GM21619 (cell line): ENCODE results near the gene GABARAP.

ENCODE experiments used
- ATAC-seq: cut with Tn5 transposase; IDR thresholded peaks from one replicate; pipeline ENCODE4 v1.9.1; 2021; ENCODE audit not compliant: unreplicated experiment

Gene GABARAP

DNA sequence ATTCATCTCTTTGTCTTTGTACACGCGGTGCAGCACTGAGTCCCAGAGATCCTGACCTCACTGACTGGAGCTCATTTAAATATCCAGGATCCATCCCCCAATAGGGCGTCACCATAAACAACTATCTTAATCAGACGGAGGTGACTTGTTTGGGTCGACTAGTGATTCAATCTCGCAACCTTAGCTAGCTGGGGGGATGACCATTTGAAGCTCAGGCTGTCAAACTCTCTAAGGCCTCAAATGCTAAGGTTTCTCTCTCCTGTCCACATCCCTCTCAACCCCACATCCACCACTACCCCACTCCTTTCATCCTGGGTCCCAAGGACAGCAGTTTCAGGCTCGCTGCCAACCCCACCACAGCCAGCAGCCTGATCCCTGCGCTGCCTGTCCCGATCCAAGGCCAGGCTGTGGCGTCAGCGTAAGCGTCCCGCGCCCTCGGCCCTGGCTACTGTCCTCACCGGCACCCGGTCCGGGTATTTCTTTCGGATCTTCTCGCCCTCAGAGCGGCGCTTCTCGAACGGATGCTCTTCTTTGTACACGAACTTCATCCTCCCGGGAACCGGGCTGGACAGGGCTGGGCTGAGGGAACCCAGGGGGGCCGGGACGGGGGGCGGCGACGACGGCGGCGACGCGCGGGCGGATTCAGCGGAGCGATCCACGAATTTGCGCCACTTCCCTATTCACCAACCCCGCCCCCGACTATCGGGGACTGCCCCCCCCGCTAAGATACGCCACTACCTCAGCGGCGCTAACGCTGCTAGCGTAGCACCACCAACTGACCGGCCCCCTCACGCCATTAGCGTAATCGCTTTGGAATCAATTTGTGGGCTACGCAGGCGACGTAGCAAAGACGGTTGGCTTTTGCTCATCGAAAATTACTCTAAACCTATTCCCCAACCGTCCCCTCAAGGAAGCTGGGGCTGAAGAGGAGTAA, at the start of gene GABARAP:
Gene GABARAP, minus strand, starts transcription at position 667 of the 934 bp plus-strand sequence. Its CDS starts 119 bp downstream, at position 548.
- peak; percentile 29 for ATAC-seq

DNA sequence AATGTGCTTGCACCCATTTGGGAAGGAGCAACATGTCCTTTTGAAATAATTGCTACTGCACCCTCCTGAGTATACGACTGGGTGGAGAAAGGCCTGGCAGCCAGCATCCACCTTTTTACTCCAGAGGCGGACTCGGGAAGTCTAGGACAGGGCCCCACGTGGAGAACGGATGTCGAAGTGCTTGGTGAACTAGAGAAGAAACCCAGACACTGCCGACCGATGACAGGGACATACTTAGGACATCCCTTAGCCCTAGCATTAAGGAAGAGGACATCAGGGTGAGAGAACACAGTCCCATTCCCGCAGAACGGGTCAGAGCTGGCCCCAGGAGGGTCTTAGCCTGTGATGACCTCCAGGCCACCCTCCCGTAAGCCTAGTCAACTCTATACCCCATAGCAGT, 48.4 kb upstream of the GABARAP start:
- ATAC-seq = no peak

DNA sequence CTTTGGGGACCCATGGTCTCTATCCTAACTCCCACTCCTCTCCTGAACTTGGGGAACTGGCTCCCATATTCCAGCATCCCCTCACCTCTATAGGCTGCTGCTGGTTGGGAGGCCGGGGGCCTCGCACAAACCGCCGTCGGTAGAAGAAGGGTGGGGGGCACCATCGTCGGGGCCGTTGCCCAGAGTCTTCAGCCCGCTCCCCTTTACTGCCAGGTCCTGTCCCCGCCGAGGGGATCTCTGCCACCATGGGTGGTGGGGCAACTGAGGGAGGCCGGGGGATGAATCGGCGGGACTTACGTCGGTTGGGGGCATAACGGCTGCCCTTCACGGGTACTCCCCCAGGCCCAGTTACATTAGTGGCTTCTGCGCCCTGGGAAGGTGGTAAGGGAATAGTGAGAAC, 47.9 kb upstream of the GABARAP start:
- no peak for ATAC-seq

DNA sequence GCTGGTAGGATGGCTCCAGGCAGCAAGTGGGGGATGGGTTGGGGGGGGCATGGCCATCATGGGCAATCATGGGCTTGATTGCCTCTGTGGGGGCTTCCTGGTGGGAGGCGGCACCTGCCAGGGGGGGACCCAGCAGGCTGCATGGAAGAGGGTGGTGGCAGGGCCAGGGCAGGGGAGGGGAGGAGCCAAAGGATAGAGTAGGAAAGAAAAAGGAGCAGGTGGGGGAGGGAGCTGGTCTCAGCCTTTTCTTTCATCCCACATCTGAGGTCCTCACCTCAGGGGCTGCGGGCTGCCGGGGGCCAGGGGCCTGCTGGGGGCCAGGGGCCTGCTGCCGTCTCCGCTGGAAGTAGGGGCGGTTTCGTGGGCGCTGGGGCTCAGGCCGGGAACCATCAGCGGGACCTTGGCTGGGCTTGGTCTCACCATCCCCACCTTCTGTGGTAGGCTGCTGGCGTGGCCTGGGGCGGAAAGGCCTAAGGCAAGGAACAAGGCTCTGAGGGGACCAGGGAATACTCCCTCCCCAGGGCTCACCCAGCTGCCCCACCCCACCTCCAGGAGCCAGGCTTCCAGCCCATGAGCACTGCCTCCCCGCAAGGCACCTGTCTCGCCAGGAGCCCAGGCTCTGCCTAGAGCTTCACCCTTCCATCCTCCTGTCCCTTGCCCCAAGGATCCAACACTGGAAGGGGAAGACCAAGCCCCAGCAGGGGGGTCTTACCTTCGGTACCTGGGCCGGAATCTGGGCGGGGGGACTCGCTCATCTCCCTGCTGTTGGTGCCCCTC, 47.2 kb upstream of the GABARAP start:
- no peak for ATAC-seq

DNA sequence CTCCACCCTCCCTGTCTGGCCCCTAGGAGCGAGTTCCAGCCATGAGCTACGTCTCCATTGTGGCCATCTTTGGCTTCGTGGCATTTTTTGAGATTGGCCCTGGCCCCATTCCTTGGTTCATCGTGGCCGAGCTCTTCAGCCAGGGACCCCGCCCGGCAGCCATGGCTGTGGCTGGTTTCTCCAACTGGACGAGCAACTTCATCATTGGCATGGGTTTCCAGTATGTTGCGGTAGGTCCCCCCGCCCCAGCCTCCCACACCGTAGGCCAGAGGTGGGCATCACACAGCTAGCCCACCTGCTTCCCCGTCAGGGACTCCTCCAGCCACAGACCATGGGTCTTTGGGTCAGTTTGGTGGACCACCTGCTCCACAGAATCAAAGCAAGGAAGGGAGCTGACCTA, 43.4 kb upstream of the GABARAP start:
- ATAC-seq = no peak

DNA sequence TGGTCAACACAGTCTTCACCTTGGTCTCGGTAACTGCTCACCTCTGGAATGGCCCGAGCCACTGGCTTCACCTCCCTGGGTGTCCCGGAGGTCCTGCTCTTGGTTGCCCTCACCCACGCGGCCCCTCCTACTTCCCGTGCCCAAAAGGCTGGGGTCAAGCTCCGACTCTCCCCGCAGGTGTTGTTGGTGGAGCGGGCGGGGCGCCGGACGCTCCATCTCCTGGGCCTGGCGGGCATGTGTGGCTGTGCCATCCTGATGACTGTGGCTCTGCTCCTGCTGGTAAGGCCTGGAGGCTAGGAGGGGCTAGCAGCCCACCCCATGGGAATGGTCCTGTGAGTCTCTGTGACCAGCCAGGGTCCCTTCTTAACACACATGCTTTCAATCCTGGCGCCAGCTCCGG, 42.7 kb upstream of the GABARAP start:
- ATAC-seq = no peak

DNA sequence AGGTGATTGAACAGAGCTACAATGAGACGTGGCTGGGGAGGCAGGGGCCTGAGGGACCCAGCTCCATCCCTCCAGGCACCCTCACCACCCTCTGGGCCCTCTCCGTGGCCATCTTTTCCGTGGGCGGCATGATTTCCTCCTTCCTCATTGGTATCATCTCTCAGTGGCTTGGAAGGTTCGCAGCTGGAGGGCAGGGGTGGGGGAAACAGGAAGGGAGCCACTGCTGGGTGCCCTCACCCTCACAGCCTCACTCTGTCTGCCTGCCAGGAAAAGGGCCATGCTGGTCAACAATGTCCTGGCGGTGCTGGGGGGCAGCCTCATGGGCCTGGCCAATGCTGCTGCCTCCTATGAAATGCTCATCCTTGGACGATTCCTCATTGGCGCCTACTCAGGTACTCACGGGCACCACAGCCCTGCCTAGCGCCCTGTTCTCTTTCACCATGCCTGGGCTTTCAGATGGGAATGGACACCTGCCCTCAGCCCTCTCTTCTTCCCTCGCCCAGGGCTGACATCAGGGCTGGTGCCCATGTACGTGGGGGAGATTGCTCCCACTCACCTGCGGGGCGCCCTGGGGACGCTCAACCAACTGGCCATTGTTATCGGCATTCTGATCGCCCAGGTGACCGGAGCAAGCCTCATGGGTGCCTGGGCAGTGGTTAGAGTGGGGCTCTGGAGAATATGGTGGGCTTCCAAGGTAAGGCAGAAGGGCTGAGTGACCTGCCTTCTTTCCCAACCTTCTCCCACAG, 41.4 kb upstream of the GABARAP start:
- no peak for ATAC-seq

DNA sequence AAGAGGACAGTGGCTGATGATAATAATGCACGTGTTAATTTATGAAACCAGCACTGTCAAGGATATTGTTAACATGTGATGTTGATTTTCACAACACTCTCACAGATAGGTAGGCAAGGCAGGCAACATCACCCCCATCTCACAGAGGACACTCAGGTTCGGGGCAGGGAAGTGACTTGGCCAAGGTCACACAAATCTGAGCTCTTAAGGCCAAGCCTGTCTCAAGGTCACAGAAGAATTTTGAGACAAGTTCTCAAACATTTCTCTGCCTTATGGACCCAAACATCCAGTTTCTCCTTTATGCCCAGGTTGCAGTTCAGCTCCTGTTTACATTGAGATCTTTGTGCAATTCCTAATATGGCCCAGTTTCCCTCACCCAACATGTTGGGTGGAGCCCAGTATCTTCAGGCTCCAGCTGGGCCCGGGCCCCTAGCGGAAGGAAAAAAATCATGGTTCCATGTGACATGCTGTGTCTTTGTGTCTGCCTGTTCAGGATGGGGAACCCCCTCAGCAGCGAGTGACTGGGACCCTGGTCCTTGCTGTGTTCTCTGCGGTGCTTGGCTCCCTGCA, 40.6 kb upstream of the GABARAP start:
- ATAC-seq = no peak

DNA sequence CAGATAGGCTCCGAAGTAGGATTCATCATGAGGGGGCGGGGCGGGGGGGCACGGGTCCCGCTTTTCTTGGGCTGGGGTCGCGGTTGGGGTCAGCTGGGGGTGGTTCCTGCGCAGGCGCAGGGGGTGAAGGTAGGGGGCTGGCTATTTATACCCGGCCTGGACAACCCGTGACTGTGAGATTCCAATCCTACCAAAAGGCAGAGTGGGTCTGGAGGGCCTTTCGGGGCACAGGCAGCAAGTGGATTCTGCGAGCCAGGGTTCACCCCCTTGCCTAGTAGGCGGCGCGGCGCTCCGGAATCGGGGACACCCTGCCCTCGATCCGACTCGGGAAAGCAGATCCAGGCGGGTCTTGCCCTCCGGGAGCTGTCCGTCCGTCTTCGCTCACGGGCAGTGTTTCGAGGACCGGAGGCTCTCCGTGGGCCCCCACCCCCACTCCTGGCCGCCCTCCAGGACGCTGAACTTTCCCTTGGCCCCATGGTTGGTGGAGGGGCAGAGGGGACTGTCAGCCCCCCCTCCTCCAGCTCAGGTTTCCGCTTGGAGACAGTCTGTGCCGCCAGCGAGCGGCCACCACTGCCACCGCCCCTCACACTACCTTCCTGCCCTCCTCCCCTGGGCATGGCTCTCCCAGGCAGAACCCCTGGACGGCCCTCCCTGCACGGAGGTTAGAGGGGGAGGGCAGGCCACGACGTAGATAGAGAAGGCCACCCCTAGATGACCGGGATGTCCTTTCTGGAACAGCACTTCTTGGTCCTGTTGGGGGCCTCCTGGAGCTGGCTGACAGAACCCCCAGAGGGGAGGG, 39.9 kb upstream of the GABARAP start:
- no peak for ATAC-seq

DNA sequence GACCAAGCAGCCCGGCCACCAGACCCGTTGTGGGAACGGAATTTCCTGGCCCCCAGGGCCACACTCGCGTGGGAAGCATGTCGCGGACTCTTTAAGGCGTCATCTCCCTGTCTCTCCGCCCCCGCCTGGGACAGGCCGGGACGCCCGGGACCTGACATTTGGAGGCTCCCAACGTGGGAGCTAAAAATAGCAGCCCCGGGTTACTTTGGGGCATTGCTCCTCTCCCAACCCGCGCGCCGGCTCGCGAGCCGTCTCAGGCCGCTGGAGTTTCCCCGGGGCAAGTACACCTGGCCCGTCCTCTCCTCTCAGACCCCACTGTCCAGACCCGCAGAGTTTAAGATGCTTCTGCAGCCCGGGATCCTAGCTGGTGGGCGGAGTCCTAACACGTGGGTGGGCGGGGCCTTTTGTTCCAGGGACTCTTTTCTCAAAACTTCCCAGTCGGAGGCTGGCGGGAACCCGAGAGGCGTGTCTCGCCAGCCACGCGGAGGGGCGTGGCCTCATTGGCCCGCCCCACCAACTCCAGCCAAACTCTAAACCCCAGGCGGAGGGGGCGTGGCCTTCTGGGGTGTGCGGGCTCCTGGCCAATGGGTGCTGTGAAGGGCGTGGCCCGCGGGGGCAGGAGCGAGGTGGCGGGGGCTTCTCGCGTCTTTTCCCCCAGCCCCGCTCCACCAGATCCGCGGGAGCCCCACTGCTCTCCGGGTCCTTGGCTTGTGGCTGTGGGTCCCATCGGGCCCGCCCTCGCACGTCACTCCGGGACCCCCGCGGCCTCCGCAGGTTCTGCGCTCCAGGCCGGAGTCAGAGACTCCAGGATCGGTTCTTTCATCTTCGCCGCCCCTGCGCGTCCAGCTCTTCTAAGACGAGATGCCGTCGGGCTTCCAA, 39.1 kb upstream of the GABARAP start, which contains the start of gene SLC2A4:
Gene SLC2A4, plus strand, starts transcription at position 645 of the 879 bp plus-strand sequence. Its CDS starts 217 bp downstream, at position 862.
- ATAC-seq = no peak

DNA sequence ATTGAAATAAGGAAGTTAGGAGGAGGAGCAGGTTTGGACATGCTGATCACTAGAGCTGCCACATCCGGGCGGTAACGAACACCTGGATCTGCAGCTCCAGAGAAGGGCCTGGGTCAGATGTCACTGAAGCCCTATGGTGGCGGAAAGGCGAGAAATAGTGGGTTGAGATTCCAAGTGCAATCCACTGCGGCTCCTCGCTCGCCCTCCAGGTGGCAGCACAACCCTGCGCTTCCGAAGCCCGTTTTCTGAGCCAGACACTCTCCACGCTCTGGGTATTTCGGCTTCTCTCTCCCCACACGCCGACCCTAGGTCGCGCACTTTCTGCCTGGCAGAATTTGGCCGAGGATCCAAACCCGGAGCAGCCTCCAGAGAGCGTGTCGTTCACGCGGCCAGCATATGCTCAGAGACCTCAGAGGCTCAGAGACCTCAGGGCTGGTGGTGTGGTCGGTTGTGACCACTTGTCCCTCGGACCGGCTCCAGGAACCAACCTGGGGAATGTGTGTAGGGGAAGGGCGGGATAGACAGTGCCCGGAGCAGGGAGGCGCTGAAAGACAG, 38.3 kb upstream of the GABARAP start:
- peak; percentile 65 for ATAC-seq

DNA sequence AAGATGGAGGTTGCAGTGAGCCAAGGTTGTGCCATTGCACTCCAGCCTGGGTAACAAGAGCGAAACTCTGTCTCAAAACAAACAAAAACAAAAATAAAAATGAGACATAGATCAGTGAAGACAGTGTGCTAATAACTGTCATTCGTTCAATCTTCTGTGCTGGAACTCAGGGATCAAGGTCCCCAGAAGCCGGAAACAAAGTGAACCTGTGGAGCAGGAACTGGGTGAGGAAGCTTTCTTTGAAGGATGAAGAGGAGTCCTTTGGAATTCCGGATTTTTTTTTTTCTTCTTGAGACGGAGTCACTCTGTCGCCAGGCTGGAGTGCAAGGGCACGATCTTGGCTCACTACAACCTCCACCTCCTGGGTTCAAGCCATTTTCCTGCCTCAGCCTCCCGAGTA, 37.2 kb upstream of the GABARAP start:
- ATAC-seq = no peak

DNA sequence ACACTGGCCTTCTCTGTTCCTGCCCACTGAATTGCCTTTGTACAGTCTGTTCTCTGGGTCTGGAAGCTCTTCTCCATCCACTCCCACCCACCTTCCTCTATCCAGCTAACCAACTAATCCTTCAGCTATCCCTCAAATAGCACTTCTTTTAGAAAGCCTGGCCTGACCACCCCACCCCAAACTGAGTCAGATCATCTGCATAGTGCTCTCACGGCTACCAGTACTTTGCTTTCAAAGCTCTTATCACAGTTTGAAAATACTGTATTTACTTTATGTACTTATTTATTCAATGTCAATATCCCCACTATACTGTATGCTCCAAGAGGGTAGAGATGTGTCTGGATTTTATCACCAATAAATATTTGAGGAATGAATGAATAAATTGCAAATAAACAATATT, 24.5 kb upstream of the GABARAP start:
- ATAC-seq = no peak

DNA sequence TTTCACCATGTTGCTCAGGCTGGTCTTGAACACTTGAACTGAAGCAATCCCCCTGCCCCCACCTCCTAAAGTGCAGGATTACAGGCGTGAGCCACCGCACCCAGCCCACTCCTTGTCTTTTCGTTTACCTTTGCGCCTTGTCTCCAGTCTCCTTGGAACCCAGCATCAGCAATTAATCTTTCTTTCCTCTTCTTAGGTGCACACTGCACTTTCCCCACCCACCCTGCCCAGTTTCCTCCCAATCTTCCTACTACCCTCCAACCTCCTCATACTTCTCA, 21.5 kb upstream of the GABARAP start:
- ATAC-seq = no peak

DNA sequence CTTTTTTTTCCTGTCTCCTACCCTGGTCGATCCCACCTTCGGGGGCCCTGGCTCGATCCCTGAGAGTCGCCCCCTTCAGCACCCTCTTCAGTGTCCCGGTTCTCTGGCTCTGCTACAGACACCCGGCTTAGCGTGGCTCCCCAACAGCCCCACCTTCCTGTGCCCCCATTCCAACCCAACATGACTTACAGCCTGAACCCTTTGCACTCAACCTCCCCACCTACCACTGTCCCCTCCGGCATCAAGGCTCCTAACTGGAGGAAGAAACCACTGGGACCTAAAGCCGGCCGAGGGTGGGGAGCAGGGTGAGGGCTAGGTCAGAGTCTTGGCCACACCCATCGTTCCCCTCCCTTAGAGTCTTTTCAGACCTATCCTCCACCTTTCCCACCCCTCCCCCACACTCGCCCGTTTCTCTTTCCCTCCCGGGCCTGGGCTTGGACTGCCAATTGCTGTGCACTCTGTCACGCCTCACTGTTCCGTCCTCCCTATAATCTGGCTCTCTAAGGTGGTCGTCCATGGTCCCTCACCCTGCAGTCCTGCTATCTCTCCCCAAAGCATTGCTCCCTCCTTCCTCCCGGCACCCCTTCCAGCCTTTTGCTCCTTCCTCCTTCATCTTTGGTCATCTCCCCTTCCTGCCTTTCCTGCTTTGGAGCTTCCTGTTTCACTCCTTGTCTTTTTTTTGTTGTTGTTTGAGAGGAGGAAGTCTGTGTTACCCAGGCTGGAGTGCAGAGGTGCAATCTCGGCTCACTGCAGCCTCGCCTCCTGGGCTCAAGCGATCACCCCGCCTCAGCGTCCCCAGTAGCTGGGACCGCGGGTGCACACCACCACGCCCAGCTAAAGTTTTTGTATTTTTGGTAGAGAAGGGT, 20.9 kb upstream of the GABARAP start:
- no peak for ATAC-seq

DNA sequence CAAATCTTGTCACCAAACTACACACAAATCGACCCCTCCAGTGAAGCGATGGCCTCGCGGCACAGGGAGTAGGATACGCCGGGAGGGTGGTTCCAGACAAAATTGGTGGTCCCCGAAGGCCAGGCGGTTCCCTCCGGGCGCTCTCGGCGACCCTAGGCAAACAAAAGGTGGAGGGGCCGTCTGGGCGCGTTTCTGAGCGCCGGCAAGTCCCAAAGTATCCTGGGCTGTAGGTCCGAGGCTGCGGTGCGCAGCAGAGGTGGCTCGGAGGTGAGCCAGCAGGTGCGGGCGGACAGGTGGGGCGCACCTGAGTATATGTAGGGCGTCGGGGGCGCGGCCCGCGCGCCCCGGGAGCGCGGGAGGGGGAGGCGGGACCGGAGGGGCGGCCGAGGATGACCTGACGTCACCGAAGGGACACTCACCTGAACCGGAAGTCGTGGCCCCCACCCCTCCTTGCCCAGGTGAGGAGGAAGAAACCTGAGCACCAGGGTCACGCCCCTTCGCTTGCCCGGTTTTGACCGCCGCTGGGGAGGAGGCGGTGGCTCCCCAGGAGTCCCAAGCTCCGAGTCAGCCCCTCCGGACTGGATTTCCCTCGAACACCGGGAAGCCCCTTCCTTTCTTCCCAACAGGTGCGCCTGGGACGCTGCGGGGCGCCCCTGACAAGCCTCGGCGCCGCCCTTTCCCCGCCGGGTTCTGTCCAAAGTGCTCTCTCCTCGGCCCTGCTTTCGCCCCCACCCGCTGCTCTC, 20.1 kb upstream of the GABARAP start, which contains the start of gene CLDN7:
Gene CLDN7, minus strand, starts transcription at position 287 of the 743 bp plus-strand sequence. CDS start 435 bp downstream, outside the sequence.
- ATAC-seq = no peak
